Caco-2 (cell line): ENCODE measurements around the gene GAS6. TPM values are rescaled to one million over a fixed set of nuclear protein-coding genes. Genes with fewer than 3 reads are reported as not detected.
A peak's percentile ranks its signal among the peaks of the same experiment; 100 is the strongest.

Experiments used
- BruUV-seq: library from RNA; stranded (reverse); fragments of 400-500 nt; replicated peaks from 2 replicates; lab custom pipeline; 2021; lab: Mats Ljungman, UMichigan
- CTCF ChIA-PET: fragments of 300-600 bp; sonication (Branson Sonifier 250); formaldehyde crosslinking; loops from one replicate; lab custom pipeline; 2022; ENCODE audit warnings: antibody characterized with exemption; lab: Charles Lee
- POLR2A ChIA-PET: fragments of 300-600 bp; sonication (Branson Sonifier 250); formaldehyde crosslinking; loops from one replicate; lab custom pipeline; 2022; ENCODE audit warnings: antibody characterized with exemption; lab: Charles Lee
- DNase-seq, 2 experiments: peaks; one replicate each; pipeline versions ENCODE4 v3.0.0 to v3.0.0-alpha.2; 2020 to 2022
- H3K27me3 ChIP-seq: replicated peaks from 2 replicates; pipeline ENCODE4 v1.6.0; 2011; ENCODE audit warnings: low read length; ENCODE audit not compliant: control insufficient read depth, insufficient read depth
- H3K36me3 ChIP-seq: 2 replicates; pipeline ENCODE4 v1.5.1; 2011; ENCODE audit warnings: low read length; ENCODE audit not compliant: control insufficient read depth, insufficient read depth
- H3K4me1 ChIP-seq: fragments of 250-450 bp; sonication (Bioruptor Pico); 2 replicates; pipeline ENCODE4 v1.5.1; 2020; ENCODE audit warnings: mild to moderate bottlenecking
- H3K4me3 ChIP-seq: 2 replicates; pipeline ENCODE4 v1.5.1; 2011; ENCODE audit warnings: low read depth, mild to moderate bottlenecking, control low read depth, low read length
- H3K9me3 ChIP-seq: fragments of 250-450 bp; sonication (Bioruptor Pico); 2 replicates; pipeline ENCODE4 v1.5.1; 2020; ENCODE audit warnings: mild to moderate bottlenecking, moderate library complexity
- H3K27ac Mint-ChIP-seq: one replicate; pipeline ENCODE4 v1.8.0; 2022; ENCODE audit warnings: mixed read lengths; ENCODE audit not compliant: unreplicated experiment
- H3K27me3 Mint-ChIP-seq: one replicate; pipeline ENCODE4 v1.8.0; 2022; ENCODE audit warnings: mixed read lengths; ENCODE audit not compliant: insufficient read depth, unreplicated experiment
- H3K36me3 Mint-ChIP-seq: one replicate; pipeline ENCODE4 v1.8.0; 2022; ENCODE audit warnings: mild to moderate bottlenecking, mixed read lengths; ENCODE audit not compliant: insufficient read depth, unreplicated experiment
- H3K4me1 Mint-ChIP-seq: one replicate; pipeline ENCODE4 v1.8.0; 2022; ENCODE audit warnings: low read depth, mixed read lengths; ENCODE audit not compliant: unreplicated experiment
- H3K4me3 Mint-ChIP-seq: one replicate; pipeline ENCODE4 v1.8.0; 2022; ENCODE audit warnings: mild to moderate bottlenecking, moderate library complexity, mixed read lengths; ENCODE audit not compliant: unreplicated experiment
- H3K9me3 Mint-ChIP-seq: one replicate; pipeline ENCODE4 v1.8.0; 2022; ENCODE audit warnings: mixed read lengths; ENCODE audit not compliant: unreplicated experiment
- intact Hi-C: fragments of 100-400 bp; cut with micrococcal nuclease; formaldehyde crosslinking; loops from one replicate; pipeline ENCODE4 v1.10.0; 2022; ENCODE audit not compliant: unreplicated experiment
- total RNA-seq: library from RNA; stranded (reverse); gene quantifications from 2 replicates; pipeline ENCODE4 v1.2.3, GENCODE V29; 2022
- TF ChIP-seq, protein P1 (sequence below), 2 experiments: fragments of 200-600 bp in 1 of 2; IDR thresholded peaks; 1 replicate in 1 of 2; 2 replicates in 1 of 2; pipeline versions ENCODE4 v1.5.1 to v1.8.0; 2011 to 2022; ENCODE audit warnings: antibody characterized with exemption in 1 of 2, control low read depth in 1 of 2, inconsistent platforms in 1 of 2, low read depth in 1 of 2, low read length in 1 of 2, mild to moderate bottlenecking in 1 of 2, moderate library complexity in 1 of 2; ENCODE audit not compliant: insufficient read depth in 1 of 2, severe bottlenecking in 1 of 2, unreplicated experiment in 1 of 2

The GAS6 gene
- total RNA-seq, 1 experiment from 2014 or later, result 34.8 TPM

DNA sequence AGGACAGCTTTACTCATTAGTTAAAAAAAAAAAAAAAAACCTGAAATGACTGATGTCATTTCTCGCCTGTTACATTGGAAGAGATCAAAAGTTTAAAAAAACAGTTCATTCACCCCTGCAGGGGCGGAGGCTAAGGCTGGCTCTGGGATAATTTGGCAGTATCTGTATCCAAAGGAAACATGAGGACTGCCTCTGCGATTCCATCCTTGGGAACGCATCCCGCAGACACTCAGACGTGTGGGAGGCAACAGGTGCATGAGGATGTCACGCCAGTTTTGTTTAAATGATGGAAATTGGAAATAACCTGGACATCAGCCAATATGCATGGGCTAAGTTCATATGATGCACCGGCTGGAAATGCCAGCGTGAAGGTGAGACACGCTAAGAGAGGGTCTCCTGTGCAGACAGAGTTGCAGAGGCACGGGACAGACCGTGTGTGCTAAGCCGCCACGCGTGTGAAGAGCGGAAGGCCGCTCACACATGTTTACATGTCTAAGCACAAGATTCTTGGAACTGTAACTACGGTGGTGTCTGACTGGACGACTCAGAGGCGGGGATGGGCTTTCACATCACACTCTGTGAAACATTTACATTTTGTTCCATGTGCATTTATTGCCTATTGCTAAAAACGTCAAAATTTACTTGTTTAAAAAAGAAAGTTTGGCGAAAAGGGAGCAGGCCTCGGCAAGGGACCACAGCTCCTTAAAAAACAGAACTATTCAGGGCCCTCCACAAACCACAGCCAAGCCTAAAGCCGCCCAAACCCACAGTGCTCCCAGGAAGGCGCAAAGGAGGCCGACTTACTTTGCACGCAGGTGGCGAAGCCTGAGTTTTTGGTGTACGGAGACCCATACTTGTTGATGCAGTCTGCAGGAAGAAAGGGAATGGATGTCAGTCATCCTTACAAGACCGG, 17.9 kb downstream of the GAS6 start:
- H3K27ac Mint-ChIP-seq, result no peak overlapping the region
- DNase-seq, result peak in 1 of 2 experiments; percentile 12
- ChIA-PET CTCF (no interaction called here), POLR2A (no interaction called here)
- H3K4me1 ChIP-seq, result no peaks in the 10 kb centered on the region
- no peaks in the 10 kb centered on the region for H3K36me3 Mint-ChIP-seq
- H3K9me3 Mint-ChIP-seq, result no peaks in the 10 kb centered on the region
- intact Hi-C loops, result no loop called here
- no peak overlapping the region for H3K4me3 ChIP-seq
- TF ChIP-seq, protein P1, sequence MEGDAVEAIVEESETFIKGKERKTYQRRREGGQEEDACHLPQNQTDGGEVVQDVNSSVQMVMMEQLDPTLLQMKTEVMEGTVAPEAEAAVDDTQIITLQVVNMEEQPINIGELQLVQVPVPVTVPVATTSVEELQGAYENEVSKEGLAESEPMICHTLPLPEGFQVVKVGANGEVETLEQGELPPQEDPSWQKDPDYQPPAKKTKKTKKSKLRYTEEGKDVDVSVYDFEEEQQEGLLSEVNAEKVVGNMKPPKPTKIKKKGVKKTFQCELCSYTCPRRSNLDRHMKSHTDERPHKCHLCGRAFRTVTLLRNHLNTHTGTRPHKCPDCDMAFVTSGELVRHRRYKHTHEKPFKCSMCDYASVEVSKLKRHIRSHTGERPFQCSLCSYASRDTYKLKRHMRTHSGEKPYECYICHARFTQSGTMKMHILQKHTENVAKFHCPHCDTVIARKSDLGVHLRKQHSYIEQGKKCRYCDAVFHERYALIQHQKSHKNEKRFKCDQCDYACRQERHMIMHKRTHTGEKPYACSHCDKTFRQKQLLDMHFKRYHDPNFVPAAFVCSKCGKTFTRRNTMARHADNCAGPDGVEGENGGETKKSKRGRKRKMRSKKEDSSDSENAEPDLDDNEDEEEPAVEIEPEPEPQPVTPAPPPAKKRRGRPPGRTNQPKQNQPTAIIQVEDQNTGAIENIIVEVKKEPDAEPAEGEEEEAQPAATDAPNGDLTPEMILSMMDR (IDR thresholded peaks at IDR 0.05; ENCODE audit: insufficient read depth in 1 of 2, low read depth in 1 of 2, low read length in 1 of 2, severe bottlenecking in 1 of 2, unreplicated experiment in 1 of 2), result no peak
- no peaks in the 10 kb centered on the region for H3K27me3 Mint-ChIP-seq
- H3K4me3 Mint-ChIP-seq, result no peak overlapping the region
- H3K36me3 ChIP-seq, result no peaks in the 10 kb centered on the region; the same call in 1 of the 2 replicates
- peaks cover 5% of the 10 kb centered on the region for H3K4me1 Mint-ChIP-seq
- H3K27me3 ChIP-seq, result no peaks in the 10 kb centered on the region
- no TSS peak for BruUV-seq
- no peaks in the 10 kb centered on the region for H3K9me3 ChIP-seq

DNA sequence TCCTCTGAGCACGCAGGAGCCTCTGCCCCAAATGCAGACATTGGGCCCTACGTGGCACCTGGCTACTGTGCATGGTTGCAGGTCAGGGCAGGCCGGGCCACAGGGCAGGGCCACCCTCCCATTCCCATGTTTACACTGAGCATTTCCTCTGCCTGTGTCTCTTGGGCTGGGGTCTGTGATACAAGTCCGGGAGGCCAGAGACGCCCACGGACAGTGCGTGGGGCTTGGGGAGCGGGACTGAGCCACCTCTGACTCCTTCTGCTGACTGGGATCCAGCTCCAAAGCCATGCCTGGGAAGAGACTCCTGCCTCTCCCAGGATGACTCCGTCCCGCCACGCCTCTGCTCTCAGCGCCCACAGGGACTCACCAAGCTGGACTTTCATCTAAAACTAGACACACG, 18.8 kb downstream of the GAS6 start:
- DNase-seq, result peak in 1 of 2 experiments; percentile 25
- H3K27ac Mint-ChIP-seq, result no peak overlapping the region
- no peak overlapping the region for H3K4me3 ChIP-seq

DNA sequence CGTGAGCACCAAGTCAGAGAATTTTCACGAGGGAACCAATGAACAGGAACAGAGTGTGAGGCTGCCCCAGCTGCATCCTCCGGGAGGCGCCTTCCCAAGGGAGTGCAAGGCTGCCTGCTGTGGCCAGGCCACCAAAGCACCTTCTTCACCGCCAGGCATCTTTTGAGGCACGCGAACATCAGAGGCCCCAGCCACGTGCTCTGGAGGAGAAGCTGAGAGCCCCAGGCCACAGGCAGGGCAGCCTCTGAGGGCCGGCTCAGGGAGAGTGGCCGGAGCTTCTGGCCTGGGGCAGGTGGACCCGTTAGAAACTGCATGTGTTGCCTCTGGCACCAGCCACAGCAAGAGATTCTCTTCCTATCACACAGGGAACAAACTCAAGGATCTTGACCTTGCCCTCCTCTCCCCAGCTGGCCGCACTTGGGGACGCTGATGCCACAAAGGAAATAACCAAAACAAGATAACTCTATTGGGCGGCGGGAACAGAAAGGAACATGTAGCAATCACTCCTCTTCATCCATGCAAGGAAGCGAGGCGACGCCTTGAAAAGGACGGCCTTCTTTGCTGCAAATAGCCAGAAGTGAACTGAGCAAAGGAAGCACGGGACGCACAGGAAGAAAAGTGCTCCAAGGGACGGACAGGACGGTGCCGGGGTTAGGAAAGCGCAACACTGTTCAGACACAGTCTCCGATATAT, 19.9 kb downstream of the GAS6 start:
- Histone ChIP-seq H3K9me3 (no peaks in the 10 kb centered on the region), H3K27me3 (no peaks in the 10 kb centered on the region), H3K4me3 (no peak overlapping the region), H3K36me3 (no peaks in the 10 kb centered on the region; the same call in 1 of the 2 replicates), H3K4me1 (no peaks in the 10 kb centered on the region)
- BruUV-seq, result no TSS peak
- TF ChIP-seq, protein P1 (IDR thresholded peaks at IDR 0.05; ENCODE audit: insufficient read depth in 1 of 2, low read depth in 1 of 2, low read length in 1 of 2, severe bottlenecking in 1 of 2, unreplicated experiment in 1 of 2), result no peak
- H3K27ac Mint-ChIP-seq, result no peak overlapping the region
- H3K36me3 Mint-ChIP-seq, result no peaks in the 10 kb centered on the region
- H3K4me3 Mint-ChIP-seq, result no peak overlapping the region
- intact Hi-C loops, result no loop called here
- POLR2A ChIA-PET, result no interaction called here
- no peaks in the 10 kb centered on the region for H3K9me3 Mint-ChIP-seq
- CTCF ChIA-PET, result no interaction called here
- peaks cover 5% of the 10 kb centered on the region for H3K4me1 Mint-ChIP-seq
- H3K27me3 Mint-ChIP-seq, result no peaks in the 10 kb centered on the region
- DNase-seq, result no peak

More for the DNA sequence above, 18.8 kb downstream of the GAS6 start:
- Mint-ChIP-seq H3K4me3 (no peak overlapping the region), H3K27me3 (no peaks in the 10 kb centered on the region), H3K9me3 (no peaks in the 10 kb centered on the region), H3K4me1 (peaks cover 5% of the 10 kb centered on the region), H3K36me3 (no peaks in the 10 kb centered on the region)
- H3K36me3 ChIP-seq, result no peaks in the 10 kb centered on the region; the same call in 1 of the 2 replicates
- H3K4me1 ChIP-seq, result no peaks in the 10 kb centered on the region
- TF ChIP-seq, protein P1 (IDR thresholded peaks at IDR 0.05; ENCODE audit: insufficient read depth in 1 of 2, low read depth in 1 of 2, low read length in 1 of 2, severe bottlenecking in 1 of 2, unreplicated experiment in 1 of 2), result no peak
- no peaks in the 10 kb centered on the region for H3K9me3 ChIP-seq
- ChIA-PET POLR2A (no interaction called here), CTCF (no interaction called here)
- intact Hi-C loops, result no loop called here
- H3K27me3 ChIP-seq, result no peaks in the 10 kb centered on the region
- no TSS peak for BruUV-seq
